ENCODE data around the gene CBX7. TPM values are rescaled to one million over a fixed set of nuclear protein-coding genes. Genes with fewer than 3 reads are reported as not detected.

The CBX7 gene
- total and polyA plus RNA-seq, 2 of the 8 experiments (the other 6 are each of a cell fraction or from before 2014, with no cell fraction given), result 6.9 to 8.7 TPM

- TF ChIP-seq HDAC2 (IDR thresholded peaks at IDR 0.05; ENCODE audit: borderline replicate concordance in 1 of 2, low read depth in 2 of 2, low read length in 2 of 2) (no peak), RAD21 (IDR thresholded peaks at IDR 0.05 in 1 of 2, conservative IDR thresholded peaks at IDR 0.05 in 1 of 2; ENCODE audit: low read depth in 2 of 2, low read length in 2 of 2) (no peak), SIN3A (conservative IDR thresholded peaks at IDR 0.05 in 1 of 2, IDR thresholded peaks at IDR 0.05 in 1 of 2; ENCODE audit: low read depth in 1 of 2, low read length in 2 of 2) (no peak), EZH2 (IDR thresholded peaks at IDR 0.05; ENCODE audit: low read depth, low read length, severe bottlenecking) (no peak)
- TF ChIP-seq, protein P1, sequence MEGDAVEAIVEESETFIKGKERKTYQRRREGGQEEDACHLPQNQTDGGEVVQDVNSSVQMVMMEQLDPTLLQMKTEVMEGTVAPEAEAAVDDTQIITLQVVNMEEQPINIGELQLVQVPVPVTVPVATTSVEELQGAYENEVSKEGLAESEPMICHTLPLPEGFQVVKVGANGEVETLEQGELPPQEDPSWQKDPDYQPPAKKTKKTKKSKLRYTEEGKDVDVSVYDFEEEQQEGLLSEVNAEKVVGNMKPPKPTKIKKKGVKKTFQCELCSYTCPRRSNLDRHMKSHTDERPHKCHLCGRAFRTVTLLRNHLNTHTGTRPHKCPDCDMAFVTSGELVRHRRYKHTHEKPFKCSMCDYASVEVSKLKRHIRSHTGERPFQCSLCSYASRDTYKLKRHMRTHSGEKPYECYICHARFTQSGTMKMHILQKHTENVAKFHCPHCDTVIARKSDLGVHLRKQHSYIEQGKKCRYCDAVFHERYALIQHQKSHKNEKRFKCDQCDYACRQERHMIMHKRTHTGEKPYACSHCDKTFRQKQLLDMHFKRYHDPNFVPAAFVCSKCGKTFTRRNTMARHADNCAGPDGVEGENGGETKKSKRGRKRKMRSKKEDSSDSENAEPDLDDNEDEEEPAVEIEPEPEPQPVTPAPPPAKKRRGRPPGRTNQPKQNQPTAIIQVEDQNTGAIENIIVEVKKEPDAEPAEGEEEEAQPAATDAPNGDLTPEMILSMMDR (IDR thresholded peaks at IDR 0.05; ENCODE audit: control extremely low read depth in 1 of 3, insufficient read depth in 1 of 3, low read depth in 1 of 3, low read length in 3 of 3), result no peak
These were observed 30.1 kb upstream of the CBX7 start (continued) for GRCh38 chr22:39182478-39183030.
